Measurements from ENCODE around the gene WFIKKN2. TPM values are rescaled to one million over a fixed set of nuclear protein-coding genes. Genes with fewer than 3 reads are reported as not detected.

WFIKKN2 gene
- total and polyA plus RNA-seq, 2 of the 13 experiments (the other 11 are each of a cell fraction or from before 2014, with no cell fraction given): not detected

- TF ChIP-seq ZNF512B (CRISPR knock-in tag; IDR thresholded peaks at IDR 0.05; ENCODE audit: borderline replicate concordance): no peak
- no peak for TF ChIP-seq ZNF136 (CRISPR knock-in tag; IDR thresholded peaks at IDR 0.05; ENCODE audit: low read depth)
- TF ChIP-seq KMT2A (CRISPR knock-in tag; IDR thresholded peaks at IDR 0.05): 0 out of 2 replicates have a peak, but pooled peaks have one; percentile 37
- no peak for TF ChIP-seq ATRX (CRISPR knock-in tag; IDR thresholded peaks at IDR 0.05; ENCODE audit: borderline replicate concordance)
- TF ChIP-seq ZNF205 (CRISPR knock-in tag; IDR thresholded peaks at IDR 0.05): no peak
- TF ChIP-seq NFYB (CRISPR knock-in tag; IDR thresholded peaks at IDR 0.05): no peak; the same call in 1 of the 2 replicates
- peak; percentile 94 for TF ChIP-seq IKZF5 (CRISPR knock-in tag; IDR thresholded peaks at IDR 0.05)
- TF ChIP-seq CEBPG (CRISPR knock-in tag; IDR thresholded peaks at IDR 0.05): peak; percentile 53; the same call in 1 of the 2 replicates
- no peak for TF ChIP-seq SUZ12 (IDR thresholded peaks at IDR 0.05; ENCODE audit: low read depth, low read length)
- TF ChIP-seq MEF2D (CRISPR knock-in tag; IDR thresholded peaks at IDR 0.05): peak; percentile 79; the same call in 1 of the 2 replicates
- no peak for TF ChIP-seq NRL (CRISPR knock-in tag; IDR thresholded peaks at IDR 0.05; ENCODE audit: borderline replicate concordance)
- no peak for TF ChIP-seq DBP (CRISPR knock-in tag; IDR thresholded peaks at IDR 0.05; ENCODE audit: not compliant biosample characterization)
- no peak for TF ChIP-seq PBX2 (CRISPR knock-in tag; IDR thresholded peaks at IDR 0.05)
- no peak for TF ChIP-seq ZSCAN30 (CRISPR knock-in tag; IDR thresholded peaks at IDR 0.05)
- TF ChIP-seq ZNF556 (CRISPR knock-in tag; IDR thresholded peaks at IDR 0.05; ENCODE audit: borderline replicate concordance): peak; percentile 51; the same call in 1 of the 2 replicates
- TF ChIP-seq NFKBIZ (CRISPR knock-in tag; IDR thresholded peaks at IDR 0.05): peak; percentile 70; the same call in 1 of the 2 replicates
- TF ChIP-seq SP2 (CRISPR knock-in tag; IDR thresholded peaks at IDR 0.05): no peak
- TF ChIP-seq ZMYM4 (CRISPR knock-in tag; IDR thresholded peaks at IDR 0.05): peak; percentile 24; the same call in 1 of the 2 replicates
- no peak for TF ChIP-seq ZNF329 (CRISPR knock-in tag; IDR thresholded peaks at IDR 0.05; ENCODE audit: low read depth)
- TF ChIP-seq POLR2G (IDR thresholded peaks at IDR 0.05; ENCODE audit: low read depth, low read length): no peak
- no peak for TF ChIP-seq GMEB1 (CRISPR knock-in tag; IDR thresholded peaks at IDR 0.05; ENCODE audit: borderline replicate concordance)
- 0 out of 2 replicates have a peak, but pooled peaks have one; percentile 53 for TF ChIP-seq SIX4 (CRISPR knock-in tag; IDR thresholded peaks at IDR 0.05)
Measured at GRCh38 chr17:50890675-50891516, 55.5 kb downstream of the WFIKKN2 start (continued).
